ENCODE data around the gene EIF3D.
A peak's percentile ranks its signal among the peaks of the same experiment; 100 is the strongest.

Gene EIF3D

DNA sequence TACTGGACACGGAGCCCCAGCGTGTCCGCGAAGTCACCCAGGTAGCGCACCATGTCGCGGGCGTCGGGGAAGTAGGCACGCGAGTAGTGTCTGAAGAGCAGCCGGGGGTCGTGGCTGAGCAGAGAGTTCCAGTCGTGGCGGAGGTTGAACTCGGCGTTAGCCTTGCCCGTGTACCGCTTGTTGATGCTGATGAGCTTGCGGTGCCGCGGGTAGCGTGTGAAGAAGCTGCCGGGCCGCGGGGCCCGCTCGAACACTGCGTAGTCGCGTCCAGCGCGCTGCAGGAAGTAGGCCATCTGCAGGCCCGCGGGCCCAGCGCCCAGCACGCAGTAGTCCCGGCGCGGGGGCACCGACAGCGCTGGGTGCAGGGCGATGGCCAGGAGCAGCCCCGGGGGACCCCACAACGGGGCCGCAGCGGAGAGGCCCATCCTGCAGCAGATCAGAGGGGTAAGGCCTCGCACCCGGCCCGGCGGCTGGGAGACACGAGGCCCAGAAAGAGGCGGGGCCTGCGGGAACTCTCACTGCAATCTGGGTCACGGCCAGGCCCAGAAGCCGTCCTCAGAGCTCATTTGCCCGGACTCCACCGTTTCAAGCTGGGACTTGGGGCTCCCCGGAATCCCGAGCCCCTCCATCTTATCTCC, 22.8 kb downstream of the EIF3D start:
- no peak for DNase-seq

DNA sequence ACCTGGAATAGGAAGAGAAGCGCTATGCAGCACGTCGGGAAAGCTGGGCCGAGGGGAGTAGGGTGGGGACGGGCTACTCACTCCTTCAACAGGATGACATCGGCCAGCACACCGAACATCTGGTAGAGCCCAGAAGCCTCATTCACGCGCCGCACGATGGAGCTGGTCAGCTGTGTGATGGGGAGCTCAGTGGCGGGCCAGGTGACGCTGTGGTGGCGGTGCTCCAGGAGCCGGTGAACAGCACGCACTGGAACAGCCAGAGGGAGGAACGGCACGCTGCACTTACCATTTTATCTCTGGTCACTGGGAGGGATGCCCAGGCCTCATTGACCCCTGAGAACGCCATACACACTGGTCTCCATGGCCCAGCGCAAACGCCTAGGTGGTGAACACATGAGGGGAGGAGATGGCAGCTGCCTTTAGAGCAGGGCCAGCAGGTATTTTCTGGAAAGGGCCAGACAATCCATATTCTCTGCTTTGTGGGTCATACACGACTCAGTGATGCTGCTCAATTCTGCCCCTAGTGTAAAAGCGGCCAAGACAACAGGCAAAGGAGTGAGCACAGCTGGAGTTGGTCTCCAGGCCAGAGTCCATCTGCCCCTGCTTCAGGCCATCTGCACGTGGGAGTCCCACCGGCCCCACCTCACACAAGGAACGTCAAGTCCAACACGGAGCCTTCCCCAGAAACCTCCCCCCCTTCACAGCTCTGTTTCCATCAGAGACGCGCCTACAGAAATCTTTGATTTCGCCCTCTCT, 30.9 kb downstream of the EIF3D start:
- DNase-seq, result no peak

DNA sequence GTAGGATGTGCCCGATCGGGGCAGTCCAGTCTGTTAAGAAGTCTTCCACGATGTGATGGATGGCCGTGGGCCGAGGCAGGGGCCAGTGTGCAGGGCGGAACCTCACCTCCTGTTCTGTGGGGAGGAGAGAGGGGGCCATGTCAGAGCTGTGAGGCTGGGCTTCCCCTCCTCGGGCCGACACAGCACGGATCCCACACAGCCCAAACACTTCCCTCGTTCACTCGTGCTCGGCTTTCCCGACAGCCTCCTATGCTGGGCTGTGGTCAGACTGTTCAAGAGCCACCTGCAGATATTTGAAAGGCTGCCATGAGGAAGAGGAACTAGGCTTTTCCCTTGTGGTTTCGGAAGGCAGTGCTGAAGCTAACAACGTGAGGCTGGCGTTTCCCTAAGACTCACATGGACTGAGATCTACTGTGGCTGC, 35.3 kb downstream of the EIF3D start:
- DNase-seq, result peak; percentile 86 to 91 (median 89)

DNA sequence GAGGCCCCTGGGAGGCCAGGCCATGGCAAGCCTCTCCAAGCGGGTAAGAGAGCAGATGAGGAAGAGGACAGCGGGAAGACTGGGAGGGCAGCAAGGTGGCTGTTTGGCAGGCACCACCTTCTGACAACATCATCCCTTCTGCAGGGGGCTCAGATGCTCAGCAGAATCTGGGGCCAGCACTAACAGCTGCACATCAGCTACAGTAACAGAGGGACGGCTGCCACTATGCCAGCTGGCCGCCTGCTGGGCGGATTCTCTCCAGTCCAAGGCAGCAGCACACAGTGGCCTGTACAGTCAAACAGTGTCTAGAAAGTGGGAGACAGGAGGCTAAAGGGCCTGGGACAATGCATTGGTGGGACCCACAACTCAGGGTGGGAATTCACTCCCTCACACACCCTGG, 36.9 kb downstream of the EIF3D start:
- DNase-seq, result no peak

DNA sequence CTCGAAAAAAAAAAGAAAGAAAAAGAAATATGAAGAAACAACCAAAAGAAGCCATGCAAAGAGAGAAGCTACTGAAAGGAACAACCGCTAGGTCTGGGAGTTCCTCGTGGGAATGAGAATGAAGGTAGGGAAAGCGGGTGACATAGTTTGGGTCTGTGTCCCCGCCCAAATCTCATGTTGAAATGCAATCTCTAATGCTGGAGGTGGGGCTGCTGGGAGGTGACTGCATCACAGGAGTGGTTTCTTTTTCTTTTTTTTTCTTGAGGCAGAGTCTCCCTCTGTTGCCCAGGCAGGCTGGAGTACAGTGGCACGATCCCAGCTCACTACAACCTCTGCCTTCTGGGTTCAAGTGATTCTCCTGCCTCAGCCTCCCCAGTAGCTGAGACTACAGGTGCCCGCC, 37.8 kb downstream of the EIF3D start:
- no peak for DNase-seq

DNA sequence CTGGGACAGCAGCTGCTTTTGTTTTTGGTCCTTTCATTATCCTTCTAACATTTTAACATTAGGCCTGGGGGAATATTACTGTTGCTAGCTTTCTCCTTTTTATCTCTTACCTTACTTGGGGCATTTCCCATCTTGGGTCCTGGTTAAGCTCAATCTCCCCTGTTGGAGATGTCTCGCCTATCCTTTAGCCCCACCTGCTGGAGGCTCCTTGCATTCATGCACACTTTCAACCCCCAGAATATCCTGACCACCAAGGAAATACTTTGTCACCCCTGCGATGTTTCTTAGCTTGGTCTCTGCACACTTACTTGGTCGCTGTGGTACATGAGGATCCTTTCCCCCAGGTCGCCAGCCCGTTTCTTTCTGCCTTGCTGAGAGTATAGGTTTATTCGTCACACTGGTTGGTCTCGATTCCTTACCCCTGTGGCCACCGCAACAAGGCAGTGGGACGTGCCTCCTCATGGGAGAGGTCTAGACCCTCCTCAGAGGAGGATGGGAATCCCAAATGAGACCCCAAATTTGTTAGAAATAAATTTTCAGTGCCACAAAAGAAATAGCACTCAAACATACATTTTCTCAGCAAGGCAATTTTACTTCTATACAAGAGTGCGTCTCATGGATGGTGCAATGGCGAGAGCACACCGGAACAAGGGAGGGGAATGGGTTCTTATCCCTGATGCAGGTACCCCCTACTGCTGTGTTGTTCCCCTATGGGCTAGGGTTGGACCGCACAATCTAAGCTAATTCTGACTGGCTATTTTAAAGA, 42.2 kb downstream of the EIF3D start:
- DNase-seq, result peak in 2 of 3 donors; percentile 41 to 60

DNA sequence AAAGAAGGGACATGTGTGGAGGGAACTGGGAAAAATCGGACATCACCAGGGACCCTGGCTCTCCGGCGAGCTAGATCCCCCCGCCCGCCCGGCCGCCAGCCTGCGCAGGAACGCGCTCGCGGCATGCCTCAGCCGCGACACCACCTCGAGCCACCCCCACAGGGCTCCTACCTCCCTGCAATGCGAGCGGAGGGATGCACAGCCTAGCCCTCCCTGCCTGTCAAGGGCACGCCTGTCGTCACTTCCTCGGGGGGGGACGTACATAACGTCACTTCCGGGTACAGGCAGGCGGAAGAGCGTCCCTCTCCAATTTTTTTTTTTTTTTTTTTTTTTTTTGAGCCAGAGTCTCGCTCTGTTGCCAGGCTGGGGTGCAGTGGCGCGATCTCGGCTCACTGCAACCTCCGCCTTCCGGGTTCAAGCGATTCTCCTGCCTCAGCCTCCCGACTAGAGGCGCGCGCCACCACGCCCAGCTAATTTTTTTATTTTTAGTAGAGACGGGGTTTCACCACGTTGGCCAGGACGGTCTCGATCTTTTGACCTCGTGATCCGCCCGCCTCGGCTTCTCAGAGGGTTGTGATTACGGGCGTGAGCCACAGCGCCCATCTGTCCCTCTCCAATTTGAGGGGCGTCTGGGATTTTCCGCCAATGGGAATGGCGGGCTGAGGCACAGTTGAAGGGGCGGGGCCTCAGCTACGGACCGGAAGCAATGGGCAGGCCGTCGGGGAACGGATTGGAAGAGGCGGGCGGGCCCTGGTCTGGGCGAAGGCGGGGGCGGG, 47.4 kb downstream of the EIF3D start, which contains the start of gene TXN2:
Gene TXN2 (minus strand): TSS at position 248 of the 776 bp plus-strand sequence. CDS start 803 bp downstream, outside the sequence.
- peak; percentile 94 to 97 (median 97) for DNase-seq

DNA sequence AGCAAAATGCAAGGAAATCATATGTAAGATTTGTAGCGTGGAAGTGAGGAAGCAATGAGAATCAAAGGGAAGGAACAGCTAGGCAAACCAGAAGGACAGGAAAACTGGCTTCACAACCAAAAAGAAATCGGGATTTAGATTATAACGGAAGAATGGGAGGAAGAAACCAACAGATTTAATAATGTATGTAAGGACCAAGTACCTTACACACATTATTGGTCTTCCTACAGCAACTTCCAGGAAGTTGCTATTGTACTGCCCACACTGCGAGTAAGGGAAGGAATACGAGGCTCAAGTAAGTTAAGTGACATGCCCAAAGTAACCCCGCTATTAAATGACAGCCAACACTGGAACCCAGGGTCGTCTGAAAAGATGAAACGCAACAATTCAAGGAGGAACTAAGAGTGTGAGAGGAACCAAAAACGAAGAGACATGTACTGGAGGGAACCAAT, 48.0 kb downstream of the EIF3D start:
- no peak for DNase-seq

DNA sequence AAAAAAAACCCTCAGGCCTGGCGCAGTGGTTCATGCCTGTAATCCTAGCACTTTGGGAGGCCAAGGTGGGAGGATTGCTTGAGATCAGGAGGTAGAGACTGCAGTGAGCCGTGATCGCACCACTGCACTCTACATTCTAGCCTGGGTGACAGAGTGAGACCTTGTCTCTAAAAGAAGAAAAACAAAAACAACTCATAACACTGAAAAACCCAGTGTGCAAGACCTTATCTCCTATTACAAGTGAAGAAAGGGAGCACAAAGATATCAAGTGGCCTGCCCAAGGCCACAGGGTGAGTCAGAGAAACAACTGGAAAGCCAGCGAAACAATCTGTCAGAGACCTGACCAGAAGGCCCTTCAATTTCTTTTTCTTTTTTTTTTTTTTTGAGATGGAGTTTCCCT, 50.0 kb downstream of the EIF3D start:
- DNase-seq, result no peak

DNA sequence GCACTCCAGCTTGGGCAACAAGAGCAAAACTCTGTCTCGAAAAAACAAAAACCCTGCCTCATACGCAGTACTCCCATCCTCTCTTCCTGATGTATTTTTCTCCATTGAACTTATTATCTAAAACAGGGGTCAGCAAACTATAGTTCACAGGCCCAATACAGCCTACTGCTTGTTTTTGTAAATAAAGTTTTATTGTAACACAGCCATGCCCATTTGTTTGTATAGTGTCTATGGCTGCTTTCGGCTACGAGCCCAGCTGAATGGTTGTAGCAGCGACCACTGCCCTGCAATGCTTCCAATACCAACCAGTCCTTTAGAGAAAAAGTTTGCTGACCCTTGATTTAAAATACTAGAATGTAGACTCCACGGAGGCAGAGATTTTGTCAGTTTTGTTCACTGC, 53.6 kb downstream of the EIF3D start:
- no peak for DNase-seq

DNA sequence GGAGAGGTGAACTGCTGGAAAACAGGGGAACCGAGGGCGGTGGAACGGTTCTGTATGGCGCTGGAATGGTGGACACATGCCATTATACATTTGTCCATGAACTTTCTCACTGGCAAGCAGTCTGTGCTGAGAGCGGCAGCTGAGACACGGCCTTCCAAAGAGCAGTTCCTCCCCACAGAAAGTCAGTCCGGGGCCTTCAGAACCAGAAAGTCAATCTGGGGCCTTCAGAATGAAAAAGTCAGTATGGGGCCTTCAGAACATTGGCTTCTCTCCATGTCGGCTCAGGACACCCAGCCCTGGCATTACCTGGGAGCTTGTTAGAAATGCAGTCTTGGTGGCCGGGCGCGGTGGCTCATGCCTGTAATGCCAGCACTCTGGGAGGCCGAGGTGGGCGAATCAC, 56.3 kb downstream of the EIF3D start:
- no peak for DNase-seq

DNA sequence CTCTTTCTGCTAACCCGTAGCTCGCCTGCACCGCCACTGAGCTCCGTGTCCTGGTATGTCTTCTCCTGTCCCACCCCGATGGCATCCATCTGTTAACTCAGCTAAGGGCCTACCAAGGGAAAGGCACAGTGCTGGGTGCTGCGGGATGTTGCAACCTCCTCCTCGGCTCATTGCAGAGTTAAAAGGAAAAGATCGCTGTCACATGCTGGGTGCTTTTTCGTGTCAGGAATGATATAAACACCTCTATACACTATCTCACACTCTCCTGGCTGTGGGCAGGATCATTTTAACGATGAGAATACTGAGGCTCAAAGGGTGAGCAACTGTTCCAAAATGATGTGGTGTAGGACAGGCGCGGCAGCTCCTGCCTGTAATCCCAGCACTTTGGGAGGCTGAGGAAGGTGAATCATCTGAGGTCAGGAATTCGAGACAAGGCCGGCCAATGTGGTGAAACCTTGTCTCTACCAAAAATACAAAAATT, 57.6 kb downstream of the EIF3D start:
- no peak for DNase-seq

DNA sequence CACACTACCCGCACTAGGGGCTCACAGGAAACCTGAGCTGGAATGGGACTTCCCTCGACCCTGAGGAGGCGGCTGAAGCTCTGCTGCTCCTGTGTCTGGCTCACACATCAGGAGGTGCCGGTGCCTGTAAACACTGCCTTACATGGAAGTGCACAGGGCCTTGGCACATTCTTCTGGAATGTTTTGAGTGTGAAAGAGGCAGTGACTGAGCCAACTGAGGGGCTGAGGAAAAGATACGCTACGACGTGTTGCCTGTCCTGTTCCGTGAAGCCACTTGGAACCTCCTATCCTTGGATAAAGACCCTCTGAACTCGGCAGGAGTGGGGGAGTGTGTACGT, 58.0 kb downstream of the EIF3D start:
- no peak for DNase-seq

DNA sequence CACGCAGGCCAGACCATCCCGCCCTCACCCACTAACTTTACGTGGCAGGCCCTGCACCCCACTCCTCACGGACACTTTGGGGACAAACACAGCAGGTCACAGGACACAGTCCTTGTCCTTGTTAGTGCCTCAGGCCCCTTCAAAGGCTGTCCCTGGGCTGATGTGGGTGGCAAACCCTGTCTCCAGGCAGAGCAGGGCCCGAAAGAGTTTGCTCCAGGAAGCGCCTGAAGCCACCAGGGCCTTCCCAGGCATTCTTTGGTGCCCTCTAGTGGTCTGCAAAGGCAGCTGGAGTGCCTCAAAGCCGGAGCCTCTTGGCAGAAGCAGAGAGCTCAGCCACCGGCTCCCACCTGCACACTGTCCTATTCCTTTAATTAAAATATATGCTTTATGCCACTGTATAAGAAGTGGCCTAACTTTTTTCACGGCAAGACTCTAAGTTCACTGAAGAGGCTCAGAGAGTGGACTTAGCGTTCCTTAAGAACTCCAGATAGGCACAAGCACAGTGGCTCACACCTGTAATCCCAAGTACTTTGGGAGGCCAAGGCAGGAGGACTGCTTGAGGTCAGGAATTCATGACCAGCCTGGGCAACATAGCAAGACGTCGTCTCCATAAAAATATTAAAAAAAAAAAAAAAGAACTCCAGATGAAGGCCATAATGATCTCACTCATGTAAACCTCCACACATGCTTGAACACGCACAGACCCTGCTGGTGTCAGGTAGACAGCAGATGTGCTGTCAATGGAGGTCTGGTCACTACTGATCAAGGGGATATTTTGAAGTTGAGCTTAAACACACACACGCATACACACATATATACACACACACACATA, 58.6 kb downstream of the EIF3D start:
- peak; percentile 89 to 93 (median 90) for DNase-seq

DNA sequence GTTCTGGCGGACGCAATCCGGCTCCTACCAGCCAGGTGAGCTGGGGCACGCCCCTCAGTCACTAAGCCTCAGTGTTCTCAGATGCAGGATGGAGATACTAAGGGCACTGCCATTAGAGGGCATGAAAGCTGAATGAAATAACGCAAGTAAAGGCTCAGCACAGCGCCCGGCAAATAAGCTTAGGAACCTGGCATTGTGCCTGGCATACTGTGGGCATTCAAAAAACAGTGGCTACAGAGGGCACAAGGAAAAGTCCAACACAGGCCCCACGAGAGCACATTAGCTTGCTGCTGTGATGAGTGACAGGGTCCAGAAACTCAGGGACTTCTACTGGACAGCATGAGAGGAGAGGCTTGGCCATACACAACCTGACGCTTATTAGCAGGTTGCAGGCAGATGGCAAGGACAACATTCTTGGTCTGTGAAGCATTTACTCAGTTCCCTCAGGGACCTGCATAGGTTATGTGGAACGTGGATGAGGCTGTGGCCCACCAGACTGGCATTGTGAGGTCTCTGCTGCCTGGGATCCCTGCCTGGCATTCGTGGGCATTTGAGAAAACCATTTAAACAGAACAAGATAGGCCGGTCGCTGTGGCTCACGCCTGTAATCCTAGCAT, 59.8 kb downstream of the EIF3D start:
- DNase-seq, result no peak

DNA sequence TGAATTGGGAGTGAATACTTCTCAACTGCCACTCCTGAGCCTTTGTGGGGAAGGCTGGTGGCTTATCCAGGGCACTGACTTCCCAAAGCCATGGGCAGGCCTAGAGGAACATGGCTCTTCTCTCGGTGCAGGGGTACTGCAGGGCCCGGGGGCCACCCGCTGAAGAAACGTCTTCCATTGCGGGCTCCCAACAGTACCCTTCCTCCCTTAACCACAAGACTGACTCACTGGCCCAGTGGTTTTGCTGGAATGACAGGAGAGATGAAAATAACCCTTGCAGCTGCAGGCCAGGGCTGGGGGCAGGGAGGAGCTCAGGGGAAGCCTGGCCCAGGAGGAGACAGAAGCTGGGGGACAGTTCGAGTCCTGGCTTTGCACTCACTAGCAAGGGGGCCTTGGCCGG, 61.0 kb downstream of the EIF3D start:
- peak; percentile 64 to 76 (median 72) for DNase-seq

DNA sequence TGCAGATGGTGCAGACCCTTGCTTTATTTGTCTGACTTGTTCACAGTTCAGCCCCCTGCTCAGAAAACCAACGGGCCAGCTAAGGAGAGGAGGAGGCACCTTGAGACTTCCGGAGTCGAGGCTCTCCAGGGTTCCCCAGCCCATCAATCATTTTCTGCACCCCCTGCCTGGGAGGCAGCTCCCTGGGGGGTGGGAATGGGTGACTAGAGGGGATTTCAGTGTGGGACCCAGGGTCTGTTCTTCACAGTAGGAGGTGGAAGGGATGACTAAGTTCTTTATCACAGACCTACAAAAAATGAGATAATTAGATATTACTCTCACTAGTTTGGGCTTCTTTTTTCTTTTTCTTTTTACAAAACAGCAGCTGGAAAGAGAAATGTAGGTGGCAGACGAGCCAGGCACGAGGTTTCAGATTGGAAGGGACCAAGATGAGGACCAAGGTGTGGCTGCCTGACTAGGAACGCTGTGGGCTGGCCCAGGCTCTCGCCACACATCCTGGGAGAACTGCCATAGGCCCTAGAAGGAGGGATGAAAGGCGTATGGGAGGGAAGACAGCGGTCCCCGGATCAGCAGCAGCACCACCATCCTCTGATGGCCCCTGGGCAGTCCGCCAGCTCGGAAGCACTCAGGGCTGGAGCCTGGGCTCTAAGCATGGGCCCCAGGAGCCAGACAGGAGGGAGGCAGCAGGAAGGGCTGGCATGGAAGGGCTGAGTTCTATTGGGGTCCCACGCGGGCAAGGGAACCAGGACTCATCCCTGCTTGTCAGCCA, 61.7 kb downstream of the EIF3D start:
- DNase-seq, result no peak

DNA sequence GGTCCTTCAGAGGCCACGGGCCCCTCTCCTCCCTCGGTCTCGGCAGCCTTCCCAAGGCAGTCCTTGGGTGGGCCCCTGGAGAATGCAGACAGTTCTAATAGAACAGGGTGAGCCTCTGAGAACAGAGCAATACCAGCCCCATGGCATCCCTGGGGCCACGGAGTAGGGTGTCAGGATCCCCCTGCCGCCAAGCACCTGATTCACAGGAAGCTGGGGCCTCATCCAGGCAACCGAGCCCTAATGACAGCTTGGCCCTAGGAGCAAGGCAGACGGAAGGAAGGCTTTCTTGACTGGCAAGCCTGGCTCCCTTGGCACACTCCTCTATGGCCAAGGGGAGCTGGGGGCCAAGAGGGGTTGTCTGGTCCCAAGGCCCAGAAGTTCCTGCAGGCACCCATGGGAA, 62.7 kb downstream of the EIF3D start:
- no peak for DNase-seq

DNA sequence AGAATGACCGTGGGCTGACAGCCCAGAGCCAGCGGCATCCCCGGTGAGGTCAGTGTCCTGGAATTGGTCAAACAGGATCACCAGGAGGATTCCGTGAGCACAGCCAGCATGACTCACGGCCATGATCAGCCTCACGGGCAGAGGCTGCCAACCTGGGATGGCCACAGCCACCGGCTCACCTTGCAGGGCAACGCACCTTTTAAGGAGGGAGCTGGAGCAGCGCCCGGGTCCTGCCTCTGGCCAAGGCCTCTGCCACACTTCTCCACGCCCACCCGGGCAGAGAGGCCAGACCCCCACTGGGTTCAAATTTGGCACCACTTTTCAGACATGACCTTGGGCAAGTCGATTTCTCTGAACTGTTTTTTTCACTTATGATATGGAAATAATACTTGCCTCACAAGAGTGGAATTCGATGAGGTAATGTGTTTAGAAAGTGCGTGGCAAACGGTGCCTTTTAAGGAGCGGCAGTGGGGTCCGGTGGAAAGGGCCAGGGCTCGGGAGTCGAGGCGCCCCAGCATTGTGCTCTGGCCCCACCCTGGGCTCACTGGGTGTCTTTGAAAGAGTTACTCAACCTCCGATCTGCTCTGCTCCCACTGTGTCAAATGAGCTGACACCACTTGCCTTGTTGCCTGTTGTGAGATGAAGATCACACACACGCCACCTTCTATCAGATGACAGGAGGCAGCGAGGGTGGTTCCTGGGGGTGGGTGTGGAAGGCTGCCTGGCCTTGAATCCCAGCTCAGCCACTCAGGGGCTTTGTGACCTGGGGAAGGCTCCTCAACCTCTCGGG, 63.5 kb downstream of the EIF3D start:
- peak in 1 of 3 donors; percentile 35 for DNase-seq

All from suppressor macrophage treated with lipopolysaccharide for 1 hour (primary cell).